ENCODE data around the gene CALD1. TPM values are rescaled to one million over a fixed set of nuclear protein-coding genes. Genes with fewer than 3 reads are reported as not detected.

CALD1 gene
- total and polyA plus RNA-seq, 2 experiments from 2014 or later, result 132 to 842 TPM

GRCh38 chr7:134852625-134853024 is 73.2 kb downstream of the CALD1 start:
- DNase-seq (ENCODE audit: low spot score) (no peak), ATAC-seq (no peak)
- 0 out of 2 replicates have a peak, but pooled peaks cover 4% of the 10 kb centered on the region for H3K9me2 ChIP-seq (ENCODE audit: insufficient read depth)
- Mint-ChIP-seq H3K36me3 (ENCODE audit: low read depth) (no peaks in the 10 kb centered on the region), H3K27ac (no peak overlapping the region), H3K4me3 (no peak overlapping the region), H3K4me1 (peaks cover 23% of the 10 kb centered on the region), H3K27me3 (ENCODE audit: insufficient read depth, low read depth, poor library complexity) (peaks cover 6% of the 10 kb centered on the region), H3K9me3 (no peaks in the 10 kb centered on the region)
- no peaks in the 10 kb centered on the region for H3F3A ChIP-seq (replicated peaks; ENCODE audit: low read depth)
- no peaks in the 10 kb centered on the region for H3K36me3 ChIP-seq (ENCODE audit: insufficient read depth)
- H3K27me3 ChIP-seq (ENCODE audit: insufficient read depth), result no peaks in the 10 kb centered on the region
- H3K27ac ChIP-seq (ENCODE audit: low read depth), result no peak overlapping the region
- H3K4me3 ChIP-seq, result no peak overlapping the region
- H3K79me2 ChIP-seq (replicated peaks; ENCODE audit: insufficient read depth), result peaks cover 37% of the 10 kb centered on the region
- peaks cover 6% of the 10 kb centered on the region; the same call in 1 of the 2 replicates for H4K20me1 ChIP-seq (replicated peaks; ENCODE audit: insufficient read depth)
- no peak overlapping the region for H3K4me2 ChIP-seq
- TF ChIP-seq ZNF331 (CRISPR knock-in tag; IDR thresholded peaks at IDR 0.05; ENCODE audit: low read depth), result no peak
- TF ChIP-seq CTCF (conservative IDR thresholded peaks at IDR 0.05; ENCODE audit: low read depth in 2 of 2), result no peak
- TF ChIP-seq ZNF462 (CRISPR knock-in tag; IDR thresholded peaks at IDR 0.05), result no peak
- TF ChIP-seq EZH2 (IDR thresholded peaks at IDR 0.05; ENCODE audit: low read depth, unreplicated experiment), result no peak
- TF ChIP-seq NANOG (IDR thresholded peaks at IDR 0.05; ENCODE audit: borderline replicate concordance), result no peak
- no peak for TF ChIP-seq POLR2AphosphoS5 (IDR thresholded peaks at IDR 0.05; ENCODE audit: low read depth)
- TF ChIP-seq ETS1 (IDR thresholded peaks at IDR 0.05), result no peak
- no peak for TF ChIP-seq STAT1 (IDR thresholded peaks at IDR 0.05; ENCODE audit: unreplicated experiment)
- TF ChIP-seq JUNB (IDR thresholded peaks at IDR 0.05; ENCODE audit: unreplicated experiment), result no peak
- TF ChIP-seq ZNF114 (CRISPR knock-in tag; IDR thresholded peaks at IDR 0.05), result no peak
- no peak for TF ChIP-seq REST (IDR thresholded peaks at IDR 0.05; ENCODE audit: unreplicated experiment)
- TF ChIP-seq CREB1 (CRISPR knock-in tag; IDR thresholded peaks at IDR 0.05; ENCODE audit: low read depth), result no peak
- no peak for TF ChIP-seq EZH2phosphoT487 (IDR thresholded peaks at IDR 0.05; ENCODE audit: unreplicated experiment)
- H3K4me1 ChIP-seq (ENCODE audit: insufficient read depth), result peaks cover 27% of the 10 kb centered on the region
- no peak overlapping the region for H2AFZ ChIP-seq

Data from GM23338 (cell line).